ENCODE data around the gene PRKCA. TPM values are rescaled to one million over a fixed set of nuclear protein-coding genes. Genes with fewer than 3 reads are reported as not detected.
A peak's percentile ranks its signal among the peaks of the same experiment; 100 is the strongest.

Gene PRKCA
- total RNA-seq, 4 donors from 2014 or later: 55.8 to 90.7 (median 66.7) TPM

DNA sequence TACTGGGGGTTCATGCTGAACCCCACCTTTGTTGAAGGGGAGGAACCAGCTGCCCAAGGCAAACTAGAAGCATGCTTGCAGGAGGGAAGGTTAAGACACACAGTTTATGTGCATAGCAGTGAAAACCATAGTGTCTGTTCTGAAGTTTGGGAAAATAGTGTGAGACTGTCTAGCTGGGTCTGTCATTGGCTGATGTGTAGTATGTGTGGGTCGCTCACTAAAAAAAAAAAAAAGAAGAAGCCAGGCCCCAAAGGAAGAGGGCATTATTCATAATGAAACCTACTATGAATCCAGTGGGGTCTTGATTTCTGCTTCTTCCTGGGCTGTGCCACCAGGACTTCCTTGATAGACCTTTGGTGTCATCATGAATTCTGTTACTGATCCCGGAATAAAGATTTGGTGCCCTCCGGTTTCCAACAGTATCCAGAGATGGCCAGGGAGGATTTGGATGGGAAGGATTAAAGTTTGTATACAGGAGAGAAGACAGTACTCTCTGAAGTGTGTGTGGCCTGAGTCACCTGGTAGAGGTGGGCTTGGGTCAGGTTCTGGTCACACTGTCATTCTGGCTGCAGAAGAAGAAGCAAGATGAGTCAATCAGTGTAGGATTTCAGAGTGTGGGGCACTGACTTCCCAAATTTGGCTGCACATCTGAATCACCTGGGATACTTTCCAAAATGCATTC, 220.3 kb downstream of the PRKCA start:
- peaks cover 0 to 53% (median 6%) of the 10 kb centered on the region in 4 donors for H3K4me1 ChIP-seq
- H3K27ac ChIP-seq: peak overlapping the region in 3 of 4 donors; percentile 57 to 85 (median 82)
- H3K27me3 ChIP-seq: no peaks in the 10 kb centered on the region
- no peak for TF ChIP-seq EP300 (IDR thresholded peaks at IDR 0.05)
- no peak for TF ChIP-seq POLR2A (IDR thresholded peaks at IDR 0.05)
- TF ChIP-seq, protein P1, sequence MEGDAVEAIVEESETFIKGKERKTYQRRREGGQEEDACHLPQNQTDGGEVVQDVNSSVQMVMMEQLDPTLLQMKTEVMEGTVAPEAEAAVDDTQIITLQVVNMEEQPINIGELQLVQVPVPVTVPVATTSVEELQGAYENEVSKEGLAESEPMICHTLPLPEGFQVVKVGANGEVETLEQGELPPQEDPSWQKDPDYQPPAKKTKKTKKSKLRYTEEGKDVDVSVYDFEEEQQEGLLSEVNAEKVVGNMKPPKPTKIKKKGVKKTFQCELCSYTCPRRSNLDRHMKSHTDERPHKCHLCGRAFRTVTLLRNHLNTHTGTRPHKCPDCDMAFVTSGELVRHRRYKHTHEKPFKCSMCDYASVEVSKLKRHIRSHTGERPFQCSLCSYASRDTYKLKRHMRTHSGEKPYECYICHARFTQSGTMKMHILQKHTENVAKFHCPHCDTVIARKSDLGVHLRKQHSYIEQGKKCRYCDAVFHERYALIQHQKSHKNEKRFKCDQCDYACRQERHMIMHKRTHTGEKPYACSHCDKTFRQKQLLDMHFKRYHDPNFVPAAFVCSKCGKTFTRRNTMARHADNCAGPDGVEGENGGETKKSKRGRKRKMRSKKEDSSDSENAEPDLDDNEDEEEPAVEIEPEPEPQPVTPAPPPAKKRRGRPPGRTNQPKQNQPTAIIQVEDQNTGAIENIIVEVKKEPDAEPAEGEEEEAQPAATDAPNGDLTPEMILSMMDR (IDR thresholded peaks at IDR 0.05): no peak
- no peak for DNase-seq (ENCODE audit: low spot score in 2 of 2)
- H3K4me3 ChIP-seq: no peak overlapping the region
- 88 to 91% methylated on average over 3 of the region's 3 CpGs for WGBS, 2 donors
- no peaks in the 10 kb centered on the region for H3K9me3 ChIP-seq
- H3K36me3 ChIP-seq: no peaks in the 10 kb centered on the region

DNA sequence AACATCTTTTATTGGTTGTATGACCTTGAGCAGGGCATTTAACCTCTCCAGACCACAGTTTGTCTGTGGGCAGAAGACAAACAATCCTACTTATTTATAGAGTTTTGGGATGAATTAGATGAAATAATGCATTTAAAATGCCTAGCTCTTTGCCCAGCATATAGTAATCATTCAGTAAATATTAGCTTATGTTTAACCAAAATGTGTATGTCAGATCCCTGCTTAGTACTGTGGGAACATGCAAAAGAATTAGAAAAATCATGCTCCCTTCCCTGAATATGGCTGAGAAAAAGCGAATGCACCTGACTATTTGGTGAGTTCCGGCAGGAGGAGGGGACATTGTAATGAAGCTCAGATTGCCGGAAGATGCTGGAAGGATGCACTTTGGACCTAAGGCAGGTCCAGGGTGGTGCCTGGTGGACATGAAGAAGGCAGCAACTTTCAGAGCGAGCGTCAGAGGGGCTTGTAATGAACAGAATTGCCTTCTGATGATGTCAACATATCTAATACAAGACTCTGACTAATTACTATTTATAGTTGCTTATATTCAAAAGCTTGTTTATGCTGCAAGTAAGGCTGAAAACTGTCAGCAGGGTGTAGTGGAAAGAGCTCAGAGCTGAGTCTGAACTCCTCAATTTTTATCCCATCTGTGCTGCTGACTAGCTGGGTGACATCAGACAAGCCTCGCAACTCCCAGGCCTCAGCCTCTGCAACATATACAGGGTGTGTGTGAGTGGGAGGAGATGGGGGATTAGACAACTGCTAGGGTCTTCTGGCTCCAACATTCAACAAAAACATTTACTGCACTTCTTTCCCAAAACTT, 221.2 kb downstream of the PRKCA start:
- Histone ChIP-seq H3K4me1 (peaks cover 0 to 53% (median 8%) of the 10 kb centered on the region in 4 donors), H3K9me3 (no peaks in the 10 kb centered on the region), H3K36me3 (no peaks in the 10 kb centered on the region), H3K27me3 (no peaks in the 10 kb centered on the region), H3K4me3 (no peak overlapping the region), H3K27ac (peak overlapping the region; percentile 33 to 85 (median 70))
- no peak for DNase-seq (ENCODE audit: low spot score in 2 of 2)
- WGBS, 2 donors: 33 to 35% methylated on average over 6 of the region's 6 CpGs
- peak in 1 of 2 donors; percentile 44 for TF ChIP-seq EP300 (IDR thresholded peaks at IDR 0.05)
- TF ChIP-seq, protein P1 (IDR thresholded peaks at IDR 0.05): no peak

DNA sequence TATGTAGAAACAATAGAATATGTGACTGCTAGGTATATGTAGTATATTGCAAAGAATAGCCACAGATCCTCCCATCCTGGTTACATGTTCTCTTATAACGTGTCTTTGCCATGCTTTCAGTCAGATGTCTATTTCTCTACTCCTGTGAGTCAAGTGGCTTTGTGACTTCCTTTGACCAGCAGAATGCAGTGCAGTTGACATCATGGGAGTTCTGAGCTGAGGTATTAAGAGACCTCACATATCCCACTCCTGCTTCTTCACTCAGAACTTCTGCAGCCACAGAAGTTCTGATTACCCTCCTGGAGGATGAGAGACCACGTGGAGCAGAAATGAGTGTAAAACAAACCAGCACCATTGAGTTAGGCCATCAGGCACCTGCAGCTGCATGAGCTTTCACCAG, 222.5 kb downstream of the PRKCA start:
- 76 to 91% methylated on average over 2 of the region's 2 CpGs for WGBS, 2 donors
- no peaks in the 10 kb centered on the region for H3K27me3 ChIP-seq
- DNase-seq (ENCODE audit: low spot score in 2 of 2): no peak
- peaks cover 0 to 44% (median 12%) of the 10 kb centered on the region in 4 donors for H3K4me1 ChIP-seq
- peak overlapping the region; percentile 33 to 85 (median 70) for H3K27ac ChIP-seq
- H3K4me3 ChIP-seq: no peak overlapping the region
- no peak for TF ChIP-seq POLR2A (IDR thresholded peaks at IDR 0.05)
- TF ChIP-seq, protein P1 (IDR thresholded peaks at IDR 0.05): no peak
- TF ChIP-seq EP300 (IDR thresholded peaks at IDR 0.05): no peak
- no peaks in the 10 kb centered on the region for H3K36me3 ChIP-seq
- no peaks in the 10 kb centered on the region for H3K9me3 ChIP-seq

DNA sequence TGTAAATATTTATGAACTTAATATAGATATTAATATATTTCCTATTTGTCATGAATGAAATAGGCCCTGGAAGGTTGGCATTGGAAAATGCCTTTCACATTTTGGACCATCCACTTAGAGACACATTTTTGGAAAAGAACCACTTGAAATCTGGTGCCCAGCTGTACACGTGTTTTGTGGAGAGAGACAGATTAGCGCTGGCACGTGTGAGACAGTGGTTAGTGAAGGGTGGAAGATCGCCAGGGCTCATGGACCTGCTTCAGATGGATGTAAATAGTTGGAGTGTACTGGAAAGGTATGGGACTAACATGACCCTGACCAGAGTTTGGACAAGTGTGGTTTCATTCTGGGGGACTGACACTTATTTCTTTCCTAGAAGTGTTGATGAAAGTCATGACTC, 222.9 kb downstream of the PRKCA start:
- 73 to 93% methylated on average over 4 of the region's 4 CpGs for WGBS, 2 donors
- no peaks in the 10 kb centered on the region for H3K36me3 ChIP-seq
- H3K4me3 ChIP-seq: no peak overlapping the region
- TF ChIP-seq, protein P1 (IDR thresholded peaks at IDR 0.05): no peak
- TF ChIP-seq EP300 (IDR thresholded peaks at IDR 0.05) (no peak), POLR2A (IDR thresholded peaks at IDR 0.05) (no peak)
- no peaks in the 10 kb centered on the region for H3K9me3 ChIP-seq
- peak overlapping the region in 3 of 4 donors; percentile 0 to 85 (median 82) for H3K27ac ChIP-seq
- H3K4me1 ChIP-seq: peaks cover 0 to 39% (median 12%) of the 10 kb centered on the region in 4 donors
- DNase-seq (ENCODE audit: low spot score in 2 of 2): no peak
- no peaks in the 10 kb centered on the region for H3K27me3 ChIP-seq

DNA sequence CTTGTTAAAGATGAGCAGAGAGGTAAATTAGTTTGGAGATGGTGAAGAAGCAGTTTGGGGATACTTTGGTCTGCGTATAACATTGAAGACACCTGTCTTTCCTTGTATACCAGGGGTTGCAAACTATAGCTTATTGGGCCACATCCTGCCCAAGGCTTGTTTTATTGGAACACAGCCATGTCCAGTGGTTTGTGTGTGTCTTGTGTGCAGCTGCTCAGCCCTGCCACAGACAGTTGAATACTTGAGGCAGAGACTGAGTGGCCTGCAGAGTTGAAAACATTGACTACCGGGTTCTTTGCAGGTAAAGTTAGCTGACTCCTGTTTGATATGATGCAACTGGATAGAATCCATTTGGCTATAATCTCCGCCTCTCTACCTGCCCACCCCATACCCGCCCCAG, 224.4 kb downstream of the PRKCA start:
- Histone ChIP-seq H3K4me1 (peaks cover 0 to 36% (median 12%) of the 10 kb centered on the region in 4 donors), H3K9me3 (no peaks in the 10 kb centered on the region), H3K27ac (peak overlapping the region in 2 of 4 donors; percentile 74 to 85), H3K27me3 (no peaks in the 10 kb centered on the region), H3K36me3 (no peaks in the 10 kb centered on the region), H3K4me3 (no peak overlapping the region)
- WGBS, 2 donors: 87 to 89% methylated on average over 4 of the region's 4 CpGs
- TF ChIP-seq POLR2A (IDR thresholded peaks at IDR 0.05): no peak
- no peak for TF ChIP-seq EP300 (IDR thresholded peaks at IDR 0.05)
- TF ChIP-seq, protein P1 (IDR thresholded peaks at IDR 0.05): no peak
- DNase-seq (ENCODE audit: low spot score in 2 of 2): no peak
